ENCODE data around the gene SLC30A2.

The SLC30A2 gene

DNA sequence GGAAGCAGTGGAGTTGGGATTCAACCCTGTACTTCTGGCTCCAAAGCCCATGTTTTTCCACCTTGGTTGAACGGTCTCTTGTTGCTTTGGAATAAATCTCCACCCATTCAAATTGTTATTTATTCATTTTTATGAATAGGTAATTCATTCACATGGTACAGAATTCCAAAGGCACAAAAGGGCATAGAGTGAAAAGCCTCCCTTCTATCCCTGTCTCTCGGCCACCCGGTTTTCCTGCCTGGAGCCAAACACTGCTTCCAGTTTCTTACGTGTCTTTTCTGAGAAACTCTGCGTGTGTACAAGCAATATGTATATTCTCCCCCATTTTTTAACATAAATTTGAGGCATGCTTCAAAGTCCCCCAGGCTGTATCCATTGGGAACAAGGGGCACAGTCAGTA lies 20.4 kb downstream of the SLC30A2 start:
- Histone ChIP-seq H3K4me3 (replicated peaks; ENCODE audit: insufficient read depth, low read length) (no peak overlapping the region), H3K27ac (replicated peaks) (no peak overlapping the region), H3K27me3 (ENCODE audit: insufficient read depth, poor library complexity, severe bottlenecking) (no peaks in the 10 kb centered on the region)
- TF ChIP-seq, protein P1, sequence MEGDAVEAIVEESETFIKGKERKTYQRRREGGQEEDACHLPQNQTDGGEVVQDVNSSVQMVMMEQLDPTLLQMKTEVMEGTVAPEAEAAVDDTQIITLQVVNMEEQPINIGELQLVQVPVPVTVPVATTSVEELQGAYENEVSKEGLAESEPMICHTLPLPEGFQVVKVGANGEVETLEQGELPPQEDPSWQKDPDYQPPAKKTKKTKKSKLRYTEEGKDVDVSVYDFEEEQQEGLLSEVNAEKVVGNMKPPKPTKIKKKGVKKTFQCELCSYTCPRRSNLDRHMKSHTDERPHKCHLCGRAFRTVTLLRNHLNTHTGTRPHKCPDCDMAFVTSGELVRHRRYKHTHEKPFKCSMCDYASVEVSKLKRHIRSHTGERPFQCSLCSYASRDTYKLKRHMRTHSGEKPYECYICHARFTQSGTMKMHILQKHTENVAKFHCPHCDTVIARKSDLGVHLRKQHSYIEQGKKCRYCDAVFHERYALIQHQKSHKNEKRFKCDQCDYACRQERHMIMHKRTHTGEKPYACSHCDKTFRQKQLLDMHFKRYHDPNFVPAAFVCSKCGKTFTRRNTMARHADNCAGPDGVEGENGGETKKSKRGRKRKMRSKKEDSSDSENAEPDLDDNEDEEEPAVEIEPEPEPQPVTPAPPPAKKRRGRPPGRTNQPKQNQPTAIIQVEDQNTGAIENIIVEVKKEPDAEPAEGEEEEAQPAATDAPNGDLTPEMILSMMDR (IDR thresholded peaks at IDR 0.05; ENCODE audit: insufficient read depth, low read length), result no peak
- TF ChIP-seq POLR2AphosphoS5 (IDR thresholded peaks at IDR 0.05; ENCODE audit: low read depth) (no peak), SPI1 (IDR thresholded peaks at IDR 0.05; ENCODE audit: borderline replicate concordance, low read depth) (no peak), GABPA (IDR thresholded peaks at IDR 0.05; ENCODE audit: low read depth) (no peak)
- TF ChIP-seq, protein P2, sequence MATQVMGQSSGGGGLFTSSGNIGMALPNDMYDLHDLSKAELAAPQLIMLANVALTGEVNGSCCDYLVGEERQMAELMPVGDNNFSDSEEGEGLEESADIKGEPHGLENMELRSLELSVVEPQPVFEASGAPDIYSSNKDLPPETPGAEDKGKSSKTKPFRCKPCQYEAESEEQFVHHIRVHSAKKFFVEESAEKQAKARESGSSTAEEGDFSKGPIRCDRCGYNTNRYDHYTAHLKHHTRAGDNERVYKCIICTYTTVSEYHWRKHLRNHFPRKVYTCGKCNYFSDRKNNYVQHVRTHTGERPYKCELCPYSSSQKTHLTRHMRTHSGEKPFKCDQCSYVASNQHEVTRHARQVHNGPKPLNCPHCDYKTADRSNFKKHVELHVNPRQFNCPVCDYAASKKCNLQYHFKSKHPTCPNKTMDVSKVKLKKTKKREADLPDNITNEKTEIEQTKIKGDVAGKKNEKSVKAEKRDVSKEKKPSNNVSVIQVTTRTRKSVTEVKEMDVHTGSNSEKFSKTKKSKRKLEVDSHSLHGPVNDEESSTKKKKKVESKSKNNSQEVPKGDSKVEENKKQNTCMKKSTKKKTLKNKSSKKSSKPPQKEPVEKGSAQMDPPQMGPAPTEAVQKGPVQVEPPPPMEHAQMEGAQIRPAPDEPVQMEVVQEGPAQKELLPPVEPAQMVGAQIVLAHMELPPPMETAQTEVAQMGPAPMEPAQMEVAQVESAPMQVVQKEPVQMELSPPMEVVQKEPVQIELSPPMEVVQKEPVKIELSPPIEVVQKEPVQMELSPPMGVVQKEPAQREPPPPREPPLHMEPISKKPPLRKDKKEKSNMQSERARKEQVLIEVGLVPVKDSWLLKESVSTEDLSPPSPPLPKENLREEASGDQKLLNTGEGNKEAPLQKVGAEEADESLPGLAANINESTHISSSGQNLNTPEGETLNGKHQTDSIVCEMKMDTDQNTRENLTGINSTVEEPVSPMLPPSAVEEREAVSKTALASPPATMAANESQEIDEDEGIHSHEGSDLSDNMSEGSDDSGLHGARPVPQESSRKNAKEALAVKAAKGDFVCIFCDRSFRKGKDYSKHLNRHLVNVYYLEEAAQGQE (IDR thresholded peaks at IDR 0.05; ENCODE audit: insufficient replicate concordance, low read depth), result no peak
- DNase-seq (ENCODE audit: low read depth in 1 of 2, low spot score in 1 of 2), result no peak

DNA sequence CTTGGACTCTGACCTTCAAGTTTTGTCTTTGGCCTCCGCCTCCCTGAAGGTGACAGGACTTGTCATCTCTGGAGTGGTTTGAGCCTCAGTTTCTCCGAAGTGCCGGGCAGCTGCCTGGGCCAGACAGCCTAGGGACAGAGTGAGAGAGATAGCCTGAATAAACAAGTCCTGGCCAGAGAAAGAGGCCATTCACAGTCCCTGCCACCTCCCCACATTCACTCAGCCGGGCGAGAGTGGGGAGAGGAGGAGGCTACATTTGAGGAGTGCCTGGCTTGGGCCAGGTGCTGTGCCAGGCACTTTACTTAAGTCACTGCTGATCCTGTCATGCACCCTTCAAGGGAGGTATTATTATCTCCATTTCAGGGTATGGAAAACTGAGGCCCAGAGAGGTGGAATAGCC lies 20.9 kb downstream of the SLC30A2 start:
- DNase-seq (ENCODE audit: low read depth in 1 of 2, low spot score in 1 of 2), result no peak
- TF ChIP-seq, protein P2 (IDR thresholded peaks at IDR 0.05; ENCODE audit: insufficient replicate concordance, low read depth), result no peak
- TF ChIP-seq, protein P1 (IDR thresholded peaks at IDR 0.05; ENCODE audit: insufficient read depth, low read length), result no peak
- TF ChIP-seq SPI1 (IDR thresholded peaks at IDR 0.05; ENCODE audit: borderline replicate concordance, low read depth) (no peak), GABPA (IDR thresholded peaks at IDR 0.05; ENCODE audit: low read depth) (no peak), POLR2AphosphoS5 (IDR thresholded peaks at IDR 0.05; ENCODE audit: low read depth) (no peak)
- Histone ChIP-seq H3K27me3 (ENCODE audit: insufficient read depth, poor library complexity, severe bottlenecking) (no peaks in the 10 kb centered on the region), H3K4me3 (replicated peaks; ENCODE audit: insufficient read depth, low read length) (no peak overlapping the region), H3K27ac (replicated peaks) (no peak overlapping the region)

DNA sequence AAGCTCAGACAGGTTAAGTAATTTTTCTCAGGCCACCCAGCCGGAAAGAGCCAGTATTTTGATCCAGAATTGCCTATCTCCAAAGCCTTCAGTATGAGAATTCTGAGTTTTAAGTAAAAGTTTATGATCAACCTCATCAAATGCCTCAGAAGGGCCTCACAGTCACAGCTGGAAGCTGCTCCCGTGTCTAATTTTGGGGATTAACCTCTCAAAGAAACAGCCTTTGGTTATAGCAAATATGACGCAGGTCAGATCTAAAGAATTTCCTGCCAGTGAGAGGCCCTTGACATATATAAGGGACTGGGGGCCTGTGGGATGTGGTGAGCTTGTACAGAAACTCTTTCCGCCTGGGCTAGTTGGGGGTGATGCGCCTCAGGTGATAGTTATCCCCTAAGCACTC lies 22.1 kb downstream of the SLC30A2 start:
- no peak for DNase-seq (ENCODE audit: low read depth in 1 of 2, low spot score in 1 of 2)
- H3K4me3 ChIP-seq (replicated peaks; ENCODE audit: insufficient read depth, low read length), result no peak overlapping the region
- no peak overlapping the region for H3K27ac ChIP-seq (replicated peaks)
- TF ChIP-seq GABPA (IDR thresholded peaks at IDR 0.05; ENCODE audit: low read depth), result no peak
- TF ChIP-seq, protein P1 (IDR thresholded peaks at IDR 0.05; ENCODE audit: insufficient read depth, low read length), result no peak
- no peak for TF ChIP-seq SPI1 (IDR thresholded peaks at IDR 0.05; ENCODE audit: borderline replicate concordance, low read depth)
- no peak for TF ChIP-seq POLR2AphosphoS5 (IDR thresholded peaks at IDR 0.05; ENCODE audit: low read depth)
- TF ChIP-seq, protein P2 (IDR thresholded peaks at IDR 0.05; ENCODE audit: insufficient replicate concordance, low read depth), result no peak
- no peaks in the 10 kb centered on the region for H3K27me3 ChIP-seq (ENCODE audit: insufficient read depth, poor library complexity, severe bottlenecking)

All from HL-60 (cell line).